Liver (tissue), 9 donors: ENCODE measurements around the gene RPL36AL. TPM values are rescaled to one million over a fixed set of nuclear protein-coding genes. Genes with fewer than 3 reads are reported as not detected.
"Not testable (repeated sequence)": the region's sequence is repeated elsewhere in the genome, so short reads cannot be mapped to it uniquely, and the experiment has no call there.

Experiments used
- DNase-seq: peaks from one replicate; pipeline ENCODE4 v3.0.0-alpha.2; 2017; ENCODE audit warnings: low spot score
- H3K27ac ChIP-seq, 2 donors: one replicate each; pipeline ENCODE4 v1.7.0; 2013; ENCODE audit warnings: inconsistent platforms in 2 of 2, low read length in 2 of 2, control low read depth in 1 of 2, low read depth in 1 of 2, mild to moderate bottlenecking in 1 of 2
- H3K27me3 ChIP-seq, 4 donors: one replicate each; pipeline versions ENCODE4 v1.6.1 to v1.7.0; 2013; ENCODE audit warnings: low read length in 3 of 4, inconsistent platforms in 1 of 4, mild to moderate bottlenecking in 1 of 4, moderate library complexity in 1 of 4; ENCODE audit not compliant: control insufficient read depth in 4 of 4, insufficient read depth in 4 of 4
- H3K36me3 ChIP-seq, 4 donors: one replicate each; pipeline versions ENCODE4 v1.6.1 to v1.7.0; 2013; ENCODE audit warnings: low read length in 3 of 4, mild to moderate bottlenecking in 3 of 4, low read depth in 1 of 4, moderate library complexity in 1 of 4; ENCODE audit not compliant: control insufficient read depth in 4 of 4, insufficient read depth in 3 of 4
- H3K4me1 ChIP-seq, 4 donors: one replicate each; pipeline versions ENCODE4 v1.6.1 to v1.7.0; 2013; ENCODE audit warnings: low read length in 3 of 4, mild to moderate bottlenecking in 3 of 4, moderate library complexity in 1 of 4; ENCODE audit not compliant: control insufficient read depth in 4 of 4, insufficient read depth in 4 of 4
- H3K4me3 ChIP-seq, 3 donors: one replicate each; pipeline versions ENCODE4 v1.6.1 to v1.7.0; 2013; ENCODE audit warnings: low read length in 3 of 3, control low read depth in 1 of 3, low read depth in 1 of 3, mild to moderate bottlenecking in 1 of 3
- H3K9ac ChIP-seq, 2 donors: one replicate each; pipeline ENCODE4 v1.7.0; 2013; ENCODE audit warnings: low read length in 2 of 2, mild to moderate bottlenecking in 2 of 2, moderate library complexity in 2 of 2, control low read depth in 1 of 2, low read depth in 1 of 2
- H3K9me3 ChIP-seq, 4 donors: one replicate each; pipeline versions ENCODE4 v1.6.1 to v1.7.0; 2013; ENCODE audit warnings: low read length in 3 of 4; ENCODE audit not compliant: control insufficient read depth in 4 of 4
- EGR1 ChIP-seq, 2 donors: IDR thresholded peaks; 2 replicates each; pipeline ENCODE4 v1.6.1; 2016 to 2018; ENCODE audit warnings: antibody characterized with exemption in 2 of 2, low read depth in 2 of 2
- FOXA2 ChIP-seq: IDR thresholded peaks from 2 replicates; pipeline ENCODE4 v1.6.1; 2016; ENCODE audit warnings: antibody characterized with exemption
- HNF4A ChIP-seq, 2 donors: conservative IDR thresholded peaks; 2 replicates each; pipeline ENCODE4 v1.6.1; 2016; ENCODE audit warnings: antibody characterized with exemption in 2 of 2, mild to moderate bottlenecking in 2 of 2
- HNF4G ChIP-seq: IDR thresholded peaks from 2 replicates; pipeline ENCODE4 v1.6.1; 2016; ENCODE audit warnings: antibody characterized with exemption
- JUND ChIP-seq, 2 donors: IDR thresholded peaks; 2 replicates each; pipeline ENCODE4 v1.6.1; 2016; ENCODE audit warnings: antibody characterized with exemption in 2 of 2
- MAX ChIP-seq: IDR thresholded peaks from 2 replicates; pipeline ENCODE4 v1.6.1; 2016; ENCODE audit warnings: antibody characterized with exemption
- RXRA ChIP-seq, 2 donors: IDR thresholded peaks; 2 replicates each; pipeline ENCODE4 v1.6.1; 2017 to 2018; ENCODE audit warnings: antibody characterized with exemption in 2 of 2, mild to moderate bottlenecking in 1 of 2
- SP1 ChIP-seq: IDR thresholded peaks from 2 replicates; pipeline ENCODE4 v1.6.1; 2018; ENCODE audit warnings: antibody characterized with exemption, mild to moderate bottlenecking
- TAF1 ChIP-seq: conservative IDR thresholded peaks from 2 replicates; pipeline ENCODE4 v1.6.1; 2016; ENCODE audit warnings: antibody characterized with exemption, mild to moderate bottlenecking
- YY1 ChIP-seq: IDR thresholded peaks from 2 replicates; pipeline ENCODE4 v1.6.1; 2016; ENCODE audit warnings: antibody characterized with exemption, mild to moderate bottlenecking
- ZBTB33 ChIP-seq: IDR thresholded peaks from 2 replicates; pipeline ENCODE4 v1.6.1; 2016; ENCODE audit warnings: antibody characterized with exemption
- WGBS: extraction: QIAGEN DNeasy Blood & Tissue Kit; methylation state at CpG from one replicate; pipeline ENCODE4 v1.1.7; 2013; 5-methylcytosine and 5-hydroxymethylcytosine counted together
- polyA plus RNA-seq, 2 donors: library from polyadenylated mRNA; stranded (reverse) in 1 of 2; unstranded in 1 of 2; fragments of 200-250 nt in 1 of 2; fragments of >200 nt in 1 of 2; fragmentation: Nextera tagmentation in 1 of 2; extraction: Ambion mirVana in 1 of 2; gene quantifications; one replicate each; pipeline versions ENCODE4 v1.2.1 to v1.2.3, GENCODE V29; 2013 to 2015
- total RNA-seq, 2 donors: library from RNA; depleted of rRNA; stranded (reverse); fragments of >200 nt; gene quantifications; one replicate each; pipeline ENCODE4 v1.2.3, GENCODE V29; 2014
- TF ChIP-seq, protein P1 (sequence below): IDR thresholded peaks from 2 replicates; pipeline ENCODE4 v1.6.1; 2016; ENCODE audit warnings: antibody characterized with exemption, mild to moderate bottlenecking
- donor health status: healthy.
- donor health status: healthy.
- donor health status: healthy.
- donor health status: healthy.
- donor health status: healthy.

RPL36AL gene
- total and polyA plus RNA-seq, 4 donors, result 110 to 268 (median 148) TPM

DNA sequence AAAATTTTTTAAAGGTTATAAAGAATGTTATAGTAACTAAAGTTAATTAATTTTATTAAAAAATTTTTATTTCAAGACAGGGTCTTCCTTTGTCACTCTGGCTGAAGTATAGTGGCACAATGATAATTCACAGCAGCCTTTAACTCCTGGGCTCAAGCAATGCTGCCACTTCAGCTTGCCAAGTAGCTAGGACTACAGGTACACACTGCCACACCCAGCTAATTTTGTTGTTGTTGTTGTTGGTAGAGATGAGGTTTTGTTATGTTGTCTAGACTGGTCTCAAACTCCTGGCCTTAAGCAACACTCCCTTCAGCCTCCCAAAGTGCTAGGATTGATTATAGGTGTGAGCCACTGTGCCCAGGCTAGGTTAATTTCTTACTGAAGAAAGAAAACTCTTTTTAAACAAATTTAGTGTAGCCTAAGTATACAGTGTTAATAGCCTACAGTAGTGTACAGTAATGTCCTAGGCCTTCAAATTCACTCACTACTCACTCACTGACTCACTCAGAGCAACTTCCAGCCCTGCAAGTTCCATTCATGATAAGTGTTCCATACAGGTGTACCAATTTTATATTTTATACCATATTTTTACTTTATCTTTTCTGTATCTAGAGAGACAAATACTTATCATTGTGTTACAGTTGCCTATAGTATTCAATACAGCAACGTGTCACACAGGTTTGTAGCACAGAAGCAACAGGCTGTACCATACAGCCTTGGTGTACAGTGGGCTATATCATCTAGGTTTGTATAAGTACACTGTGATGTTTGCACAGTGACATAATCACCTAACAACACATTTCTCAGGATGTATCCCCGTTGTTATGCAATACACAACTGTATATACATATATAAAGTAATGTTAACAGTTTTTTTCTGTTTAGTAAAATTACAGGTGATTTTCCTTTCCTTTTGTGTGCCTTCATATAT lies 39.4 kb upstream of the RPL36AL start:
- no peak for TF ChIP-seq MAX
- no peak for TF ChIP-seq HNF4A (conservative IDR thresholded peaks at IDR 0.05)
- no peak for TF ChIP-seq EGR1 (IDR thresholded peaks at IDR 0.05; ENCODE audit: low read depth in 2 of 2)
- Histone ChIP-seq H3K9me3 (no peaks in the 10 kb centered on the region), H3K27me3 (no peaks in the 10 kb centered on the region), H3K4me1 (peaks cover 0 to 3% (median 0%) of the 10 kb centered on the region in 4 donors), H3K4me3 (no peak overlapping the region), H3K9ac (no peak overlapping the region), H3K36me3 (no peaks in the 10 kb centered on the region), H3K27ac (no peak overlapping the region)
- 81% methylated on average over 2 of the region's 2 CpGs for WGBS
- no peak for DNase-seq

- not testable (repeated sequence) for H3K27ac ChIP-seq, DNase-seq, H3K27me3 ChIP-seq, H3K4me1 ChIP-seq, H3K9me3 ChIP-seq, H3K4me3 ChIP-seq, H3K9ac ChIP-seq, H3K36me3 ChIP-seq
- 93% methylated on average over 6 of the region's 6 CpGs for WGBS
Measured at GRCh38 chr14:49657500-49657899, 37.1 kb upstream of the RPL36AL start.

- H3K36me3 ChIP-seq, result peaks cover 0 to 2% (median 0%) of the 10 kb centered on the region in 4 donors
- WGBS, result 97% methylated on average over 3 of the region's 3 CpGs
- peaks cover 0 to 3% (median 0%) of the 10 kb centered on the region in 4 donors for H3K4me1 ChIP-seq
Measured at GRCh38 chr14:49654511-49654910, 34.1 kb upstream of the RPL36AL start.

More at GRCh38 chr14:49654511-49654910, 34.1 kb upstream of the RPL36AL start:
- no peaks in the 10 kb centered on the region for H3K9me3 ChIP-seq
- H3K4me3 ChIP-seq, result no peak overlapping the region
- H3K9ac ChIP-seq, result no peak overlapping the region
- TF ChIP-seq TAF1 (no peak), ZBTB33 (no peak), FOXA2 (no peak), RXRA (IDR thresholded peaks at IDR 0.05) (no peak), HNF4G (no peak), HNF4A (conservative IDR thresholded peaks at IDR 0.05) (no peak), SP1 (no peak), JUND (IDR thresholded peaks at IDR 0.05) (no peak), YY1 (no peak)
- TF ChIP-seq, protein P1, sequence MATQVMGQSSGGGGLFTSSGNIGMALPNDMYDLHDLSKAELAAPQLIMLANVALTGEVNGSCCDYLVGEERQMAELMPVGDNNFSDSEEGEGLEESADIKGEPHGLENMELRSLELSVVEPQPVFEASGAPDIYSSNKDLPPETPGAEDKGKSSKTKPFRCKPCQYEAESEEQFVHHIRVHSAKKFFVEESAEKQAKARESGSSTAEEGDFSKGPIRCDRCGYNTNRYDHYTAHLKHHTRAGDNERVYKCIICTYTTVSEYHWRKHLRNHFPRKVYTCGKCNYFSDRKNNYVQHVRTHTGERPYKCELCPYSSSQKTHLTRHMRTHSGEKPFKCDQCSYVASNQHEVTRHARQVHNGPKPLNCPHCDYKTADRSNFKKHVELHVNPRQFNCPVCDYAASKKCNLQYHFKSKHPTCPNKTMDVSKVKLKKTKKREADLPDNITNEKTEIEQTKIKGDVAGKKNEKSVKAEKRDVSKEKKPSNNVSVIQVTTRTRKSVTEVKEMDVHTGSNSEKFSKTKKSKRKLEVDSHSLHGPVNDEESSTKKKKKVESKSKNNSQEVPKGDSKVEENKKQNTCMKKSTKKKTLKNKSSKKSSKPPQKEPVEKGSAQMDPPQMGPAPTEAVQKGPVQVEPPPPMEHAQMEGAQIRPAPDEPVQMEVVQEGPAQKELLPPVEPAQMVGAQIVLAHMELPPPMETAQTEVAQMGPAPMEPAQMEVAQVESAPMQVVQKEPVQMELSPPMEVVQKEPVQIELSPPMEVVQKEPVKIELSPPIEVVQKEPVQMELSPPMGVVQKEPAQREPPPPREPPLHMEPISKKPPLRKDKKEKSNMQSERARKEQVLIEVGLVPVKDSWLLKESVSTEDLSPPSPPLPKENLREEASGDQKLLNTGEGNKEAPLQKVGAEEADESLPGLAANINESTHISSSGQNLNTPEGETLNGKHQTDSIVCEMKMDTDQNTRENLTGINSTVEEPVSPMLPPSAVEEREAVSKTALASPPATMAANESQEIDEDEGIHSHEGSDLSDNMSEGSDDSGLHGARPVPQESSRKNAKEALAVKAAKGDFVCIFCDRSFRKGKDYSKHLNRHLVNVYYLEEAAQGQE, result no peak
- no peaks in the 10 kb centered on the region for H3K27me3 ChIP-seq
- H3K27ac ChIP-seq, result no peak overlapping the region
- DNase-seq, result no peak
